ENCODE measurements around the gene STK32B.

GRCh38 chr4:5203309-5203992 is 152.2 kb downstream of the STK32B start:
- TF ChIP-seq CTCF (IDR thresholded peaks at IDR 0.05) (no peak), ZFX (IDR thresholded peaks at IDR 0.05; ENCODE audit: borderline replicate concordance) (no peak)

Data from 22Rv1 (cell line).